Kidney (tissue), 14 donors: Measurements from ENCODE around the gene AXL. TPM values are rescaled to one million over a fixed set of nuclear protein-coding genes. Genes with fewer than 3 reads are reported as not detected.

Source experiments
- DNase-seq, 5 donors: peaks; one replicate each; pipeline ENCODE4 v3.0.0-alpha.2; 2013 to 2020
- FAIRE-seq: peaks from 2 replicates; lab custom pipeline; 2012; peaks lifted over from hg19 to GRCh38; lab: Jason Lieb, UNC
- H3K27ac ChIP-seq, 2 donors: one replicate each; pipeline ENCODE4 v1.7.0; 2013; ENCODE audit warnings: low read depth in 2 of 2, low read length in 2 of 2, inconsistent platforms in 1 of 2
- H3K27me3 ChIP-seq: one replicate; pipeline ENCODE4 v1.7.1; 2013; ENCODE audit warnings: low read length, inconsistent platforms; ENCODE audit not compliant: control insufficient read depth, insufficient read depth
- H3K36me3 ChIP-seq, 3 donors: one replicate each; pipeline versions ENCODE4 v1.7.0 to v1.7.1; 2013; ENCODE audit warnings: low read length in 3 of 3, control low read depth in 1 of 3, inconsistent platforms in 1 of 3; ENCODE audit not compliant: insufficient read depth in 3 of 3, control insufficient read depth in 2 of 3
- H3K4me1 ChIP-seq, 3 donors: one replicate each; pipeline versions ENCODE4 v1.7.0 to v1.7.1; 2013; ENCODE audit warnings: low read length in 3 of 3, inconsistent platforms in 1 of 3, low read depth in 1 of 3; ENCODE audit not compliant: control insufficient read depth in 2 of 3, insufficient read depth in 2 of 3
- H3K4me3 ChIP-seq, 3 donors: one replicate each; pipeline versions ENCODE4 v1.7.0 to v1.8.1; 2013; ENCODE audit warnings: low read length in 3 of 3, control low read depth in 1 of 3, inconsistent platforms in 1 of 3
- H3K9ac ChIP-seq, 3 donors: one replicate each; pipeline versions ENCODE4 v1.7.0 to v1.7.1; 2013; ENCODE audit warnings: low read length in 3 of 3, control low read depth in 1 of 3, inconsistent platforms in 1 of 3
- H3K9me3 ChIP-seq, 3 donors: one replicate each; pipeline versions ENCODE4 v1.7.0 to v1.7.1; 2013; ENCODE audit warnings: low read length in 3 of 3, control low read depth in 1 of 3, inconsistent platforms in 1 of 3; ENCODE audit not compliant: control insufficient read depth in 2 of 3, insufficient read depth in 1 of 3
- intact Hi-C: fragments of 100-400 bp; cut with DNase I; formaldehyde crosslinking; loops from one replicate; pipeline ENCODE4 v1.11.1; 2022
- polyA plus RNA-seq: library from polyadenylated mRNA; stranded (reverse); fragments of 350-450 nt; fragmentation: Illumina TruSeq; extraction: RNeasy Lipid Tissue Mini Kit (QIAGEN cat#74804); gene quantifications from one replicate; pipeline ENCODE4 v1.2.3, GENCODE V29; 2014; ENCODE audit warnings: low read depth, low replicate concordance; ENCODE audit not compliant: insufficient read depth
- total RNA-seq: library from RNA; stranded (reverse); fragmentation: NEBNext Ultra II Directional; extraction: Animal tissue kit (Norgen Biotek cat#: 25700); gene quantifications from one replicate; pipeline ENCODE4 v1.2.1, GENCODE V29; 2021
- TF ChIP-seq, protein P1 (sequence below): IDR thresholded peaks from 3 replicates; pipeline ENCODE4 v1.5.1; 2012; ENCODE audit warnings: mild to moderate bottlenecking, moderate library complexity, borderline replicate concordance; ENCODE audit not compliant: insufficient read depth; ENCODE audit errors: extremely low read depth
- donor health status: control.
- donor health status: control.
- donor health status: control.
- donor health status: control.
- donor health status: control.
- donor health status: DM: yes; HTN: yes; CAD: no.
- donor health status: Normal renal cell carcinoma (clear cell type).

AXL gene
- total and polyA plus RNA-seq, 2 donors from 2014 or later = 6.3 to 37.4 TPM

DNA sequence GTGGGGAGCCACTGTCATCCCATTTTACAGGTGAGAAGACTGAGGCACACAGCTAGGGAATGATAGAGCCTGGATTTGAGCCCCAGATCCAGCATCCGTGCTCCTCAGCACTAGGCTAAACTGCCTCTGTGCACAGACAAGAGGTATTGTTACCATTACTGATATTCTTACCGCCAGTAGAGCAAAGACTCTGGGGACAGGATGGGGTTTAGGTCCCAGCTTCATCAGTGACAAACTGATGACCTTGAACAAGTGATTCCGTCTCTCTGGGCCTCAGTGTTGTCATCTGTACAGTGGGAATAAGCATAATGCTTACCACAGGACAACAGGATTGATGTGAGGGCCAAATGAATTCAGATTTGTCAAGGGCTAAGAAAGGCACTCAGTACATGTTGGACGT is 16.5 kb downstream of the AXL start:
- TF ChIP-seq, protein P1, sequence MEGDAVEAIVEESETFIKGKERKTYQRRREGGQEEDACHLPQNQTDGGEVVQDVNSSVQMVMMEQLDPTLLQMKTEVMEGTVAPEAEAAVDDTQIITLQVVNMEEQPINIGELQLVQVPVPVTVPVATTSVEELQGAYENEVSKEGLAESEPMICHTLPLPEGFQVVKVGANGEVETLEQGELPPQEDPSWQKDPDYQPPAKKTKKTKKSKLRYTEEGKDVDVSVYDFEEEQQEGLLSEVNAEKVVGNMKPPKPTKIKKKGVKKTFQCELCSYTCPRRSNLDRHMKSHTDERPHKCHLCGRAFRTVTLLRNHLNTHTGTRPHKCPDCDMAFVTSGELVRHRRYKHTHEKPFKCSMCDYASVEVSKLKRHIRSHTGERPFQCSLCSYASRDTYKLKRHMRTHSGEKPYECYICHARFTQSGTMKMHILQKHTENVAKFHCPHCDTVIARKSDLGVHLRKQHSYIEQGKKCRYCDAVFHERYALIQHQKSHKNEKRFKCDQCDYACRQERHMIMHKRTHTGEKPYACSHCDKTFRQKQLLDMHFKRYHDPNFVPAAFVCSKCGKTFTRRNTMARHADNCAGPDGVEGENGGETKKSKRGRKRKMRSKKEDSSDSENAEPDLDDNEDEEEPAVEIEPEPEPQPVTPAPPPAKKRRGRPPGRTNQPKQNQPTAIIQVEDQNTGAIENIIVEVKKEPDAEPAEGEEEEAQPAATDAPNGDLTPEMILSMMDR = no peak
- no peaks in the 10 kb centered on the region for H3K27me3 ChIP-seq
- no peak overlapping the region for H3K4me3 ChIP-seq
- H3K9ac ChIP-seq = no peak overlapping the region
- intact Hi-C loops = no loop called here
- no peak for FAIRE-seq
- no peak for DNase-seq
- H3K27ac ChIP-seq = no peak overlapping the region
- no peaks in the 10 kb centered on the region for H3K4me1 ChIP-seq
- H3K9me3 ChIP-seq = no peaks in the 10 kb centered on the region
- H3K36me3 ChIP-seq = peaks cover 0 to 2% (median 0%) of the 10 kb centered on the region in 3 donors

DNA sequence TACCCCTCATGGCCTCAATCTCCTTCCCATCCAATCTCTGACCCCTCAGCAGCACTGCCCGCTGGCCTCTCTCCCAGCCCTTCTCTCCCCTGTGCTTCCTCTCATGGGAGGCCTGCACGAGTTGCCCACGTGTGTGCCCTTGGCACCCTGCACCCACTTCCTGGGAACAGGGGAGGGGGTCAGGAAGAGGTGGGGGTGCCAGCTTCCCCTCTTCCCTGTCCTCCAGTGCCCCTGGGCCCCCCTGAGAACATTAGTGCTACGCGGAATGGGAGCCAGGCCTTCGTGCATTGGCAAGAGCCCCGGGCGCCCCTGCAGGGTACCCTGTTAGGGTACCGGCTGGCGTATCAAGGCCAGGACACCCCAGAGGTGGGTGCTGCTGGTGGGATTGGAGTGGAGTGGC is 19.2 kb downstream of the AXL start:
- H3K9me3 ChIP-seq = no peaks in the 10 kb centered on the region
- no peak overlapping the region for H3K9ac ChIP-seq
- H3K36me3 ChIP-seq = peaks cover 0 to 2% (median 0%) of the 10 kb centered on the region in 3 donors
- FAIRE-seq = no peak
- no peaks in the 10 kb centered on the region for H3K4me1 ChIP-seq
- intact Hi-C loops = no loop called here
- H3K4me3 ChIP-seq = no peak overlapping the region
- no peak for DNase-seq
- no peak overlapping the region for H3K27ac ChIP-seq
- TF ChIP-seq, protein P1 = no peak
- no peaks in the 10 kb centered on the region for H3K27me3 ChIP-seq

DNA sequence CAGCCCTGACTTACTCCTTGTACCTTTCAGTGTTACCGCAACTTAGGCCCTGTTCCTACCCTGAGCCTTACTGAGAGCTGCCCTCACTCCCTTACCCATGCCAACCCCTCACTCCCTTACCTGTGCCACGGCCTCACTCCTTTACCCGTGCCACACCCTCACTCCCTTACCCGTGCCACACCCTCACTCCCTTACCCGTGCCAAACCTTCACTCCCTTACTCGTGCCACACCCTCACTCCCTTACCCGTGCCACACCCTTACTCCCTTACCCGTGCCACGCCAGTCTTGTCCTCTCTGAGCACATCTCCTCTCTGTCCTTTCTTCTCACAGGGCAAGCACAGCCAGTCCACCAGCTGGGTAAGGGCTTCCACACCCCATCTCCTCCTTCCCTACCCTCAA is 20.3 kb downstream of the AXL start:
- Histone ChIP-seq H3K4me1 (no peaks in the 10 kb centered on the region), H3K4me3 (no peak overlapping the region), H3K9ac (no peak overlapping the region), H3K36me3 (peaks cover 0 to 2% (median 0%) of the 10 kb centered on the region in 3 donors), H3K9me3 (no peaks in the 10 kb centered on the region), H3K27me3 (no peaks in the 10 kb centered on the region), H3K27ac (no peak overlapping the region)
- TF ChIP-seq, protein P1 = no peak
- intact Hi-C loops = no loop called here
- DNase-seq (no peak), FAIRE-seq (no peak)

DNA sequence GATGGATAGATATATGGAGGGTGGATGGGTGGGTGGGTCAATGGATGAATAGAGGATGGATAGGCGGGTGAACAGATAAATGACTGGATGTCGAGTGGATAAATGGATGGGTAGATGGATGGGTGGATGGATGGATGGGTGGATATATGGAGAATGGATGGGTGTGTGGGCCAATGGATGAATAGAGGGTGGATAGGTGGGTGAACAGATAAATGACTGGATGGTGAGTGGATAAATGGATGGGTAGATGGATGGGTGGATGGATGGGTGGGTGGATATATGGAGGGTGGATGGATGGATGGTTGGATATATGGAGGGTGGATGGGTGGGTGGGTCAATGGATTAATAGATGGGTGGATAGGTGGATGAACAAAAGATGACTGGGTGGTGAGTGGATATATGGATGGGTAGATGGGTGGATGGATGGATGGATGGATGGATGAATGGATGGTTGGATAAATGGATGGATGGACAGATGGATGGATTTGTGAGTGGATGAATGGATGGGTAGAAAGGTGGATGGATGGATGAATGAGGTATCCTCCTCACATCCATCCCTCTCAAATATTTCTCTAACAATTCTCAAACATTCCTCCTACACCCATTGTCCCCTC is 21.0 kb downstream of the AXL start:
- Histone ChIP-seq H3K9me3 (no peaks in the 10 kb centered on the region), H3K27me3 (no peaks in the 10 kb centered on the region), H3K4me1 (no peaks in the 10 kb centered on the region), H3K36me3 (no peaks in the 10 kb centered on the region), H3K9ac (no peak overlapping the region), H3K27ac (no peak overlapping the region), H3K4me3 (no peak overlapping the region)
- FAIRE-seq (no peak), DNase-seq (no peak)
- TF ChIP-seq, protein P1 = no peak
- intact Hi-C loops = no loop called here
